Measurements from ENCODE around the gene ABLIM3. TPM values are rescaled to one million over a fixed set of nuclear protein-coding genes. Genes with fewer than 3 reads are reported as not detected.

ABLIM3 gene
- total RNA-seq, 1 donor from 2014 or later, result 3.9 TPM

GRCh38 chr5:149195337-149195887 lies 54.1 kb downstream of the ABLIM3 start:
- Histone ChIP-seq H3K4me1 (ENCODE audit: insufficient read depth, low read length) (no peaks in the 10 kb centered on the region), H3K27me3 (ENCODE audit: insufficient read depth, low read length) (no peaks in the 10 kb centered on the region), H3K9ac (ENCODE audit: low read length) (no peak overlapping the region), H3K4me2 (ENCODE audit: low read length) (no peak overlapping the region), H2AFZ (ENCODE audit: low read depth, low read length) (no peak overlapping the region), H3K79me2 (ENCODE audit: insufficient read depth, low read length) (no peaks in the 10 kb centered on the region), H3K4me3 (ENCODE audit: insufficient read depth, low read depth, low read length) (no peak overlapping the region), H3K9me3 (ENCODE audit: insufficient read depth, low read depth, low read length) (no peaks in the 10 kb centered on the region), H3K27ac (ENCODE audit: low read depth, low read length) (no peak overlapping the region), H3K36me3 (ENCODE audit: insufficient read depth, low read length) (no peaks in the 10 kb centered on the region), H4K20me1 (ENCODE audit: insufficient read depth, low read length) (no peaks in the 10 kb centered on the region)
- H3K9me3 Mint-ChIP-seq (ENCODE audit: unreplicated experiment), result no peaks in the 10 kb centered on the region
- DNase-seq (ENCODE audit: low read depth) (no peak), FAIRE-seq (no peak)
- H3K27me3 Mint-ChIP-seq (ENCODE audit: low read depth, unreplicated experiment), result peaks cover 11% of the 10 kb centered on the region
- peaks cover 2% of the 10 kb centered on the region for H3K36me3 Mint-ChIP-seq (ENCODE audit: low read depth, unreplicated experiment)
- H3K4me3 Mint-ChIP-seq (ENCODE audit: unreplicated experiment), result no peak overlapping the region
- H3K27ac Mint-ChIP-seq (ENCODE audit: unreplicated experiment), result no peak overlapping the region
- no peak for TF ChIP-seq CTCF (IDR thresholded peaks at IDR 0.05; ENCODE audit: insufficient read depth, low read depth, low read length)
- TF ChIP-seq EZH2 (IDR thresholded peaks at IDR 0.05; ENCODE audit: insufficient read depth, low read length), result no peak
- H3K4me1 Mint-ChIP-seq (ENCODE audit: low read depth, unreplicated experiment), result peaks cover 4% of the 10 kb centered on the region

GRCh38 chr5:149195962-149196361 lies 54.7 kb downstream of the ABLIM3 start:
- Histone ChIP-seq H2AFZ (ENCODE audit: low read depth, low read length) (no peak overlapping the region), H3K79me2 (ENCODE audit: insufficient read depth, low read length) (no peaks in the 10 kb centered on the region), H4K20me1 (ENCODE audit: insufficient read depth, low read length) (no peaks in the 10 kb centered on the region), H3K9ac (ENCODE audit: low read length) (no peak overlapping the region), H3K27me3 (ENCODE audit: insufficient read depth, low read length) (no peaks in the 10 kb centered on the region), H3K4me2 (ENCODE audit: low read length) (no peak overlapping the region), H3K4me3 (ENCODE audit: insufficient read depth, low read depth, low read length) (no peak overlapping the region), H3K27ac (ENCODE audit: low read depth, low read length) (no peak overlapping the region), H3K36me3 (ENCODE audit: insufficient read depth, low read length) (no peaks in the 10 kb centered on the region), H3K9me3 (ENCODE audit: insufficient read depth, low read depth, low read length) (no peaks in the 10 kb centered on the region), H3K4me1 (ENCODE audit: insufficient read depth, low read length) (no peaks in the 10 kb centered on the region)
- H3K9me3 Mint-ChIP-seq (ENCODE audit: unreplicated experiment), result no peaks in the 10 kb centered on the region
- TF ChIP-seq CTCF (IDR thresholded peaks at IDR 0.05; ENCODE audit: insufficient read depth, low read depth, low read length) (no peak), EZH2 (IDR thresholded peaks at IDR 0.05; ENCODE audit: insufficient read depth, low read length) (no peak)
- FAIRE-seq, result no peak
- peaks cover 2% of the 10 kb centered on the region for H3K36me3 Mint-ChIP-seq (ENCODE audit: low read depth, unreplicated experiment)
- DNase-seq (ENCODE audit: low read depth), result no peak
- peaks cover 4% of the 10 kb centered on the region for H3K4me1 Mint-ChIP-seq (ENCODE audit: low read depth, unreplicated experiment)
- H3K27me3 Mint-ChIP-seq (ENCODE audit: low read depth, unreplicated experiment), result peaks cover 11% of the 10 kb centered on the region
- no peak overlapping the region for H3K4me3 Mint-ChIP-seq (ENCODE audit: unreplicated experiment)
- H3K27ac Mint-ChIP-seq (ENCODE audit: unreplicated experiment), result no peak overlapping the region

GRCh38 chr5:149198148-149198547 lies 56.9 kb downstream of the ABLIM3 start:
- H3K27me3 Mint-ChIP-seq (ENCODE audit: low read depth, unreplicated experiment), result peaks cover 11% of the 10 kb centered on the region
- DNase-seq (ENCODE audit: low read depth), result no peak
- Histone ChIP-seq H3K4me3 (ENCODE audit: insufficient read depth, low read depth, low read length) (no peak overlapping the region), H3K4me2 (ENCODE audit: low read length) (no peak overlapping the region), H3K27ac (ENCODE audit: low read depth, low read length) (no peak overlapping the region), H3K9me3 (ENCODE audit: insufficient read depth, low read depth, low read length) (no peaks in the 10 kb centered on the region), H2AFZ (ENCODE audit: low read depth, low read length) (no peak overlapping the region), H3K36me3 (ENCODE audit: insufficient read depth, low read length) (peaks cover 8% of the 10 kb centered on the region), H3K4me1 (ENCODE audit: insufficient read depth, low read length) (no peaks in the 10 kb centered on the region), H4K20me1 (ENCODE audit: insufficient read depth, low read length) (no peaks in the 10 kb centered on the region), H3K9ac (ENCODE audit: low read length) (no peak overlapping the region), H3K27me3 (ENCODE audit: insufficient read depth, low read length) (no peaks in the 10 kb centered on the region), H3K79me2 (ENCODE audit: insufficient read depth, low read length) (no peaks in the 10 kb centered on the region)
- no peak for TF ChIP-seq CTCF (IDR thresholded peaks at IDR 0.05; ENCODE audit: insufficient read depth, low read depth, low read length)
- TF ChIP-seq EZH2 (IDR thresholded peaks at IDR 0.05; ENCODE audit: insufficient read depth, low read length), result no peak
- H3K36me3 Mint-ChIP-seq (ENCODE audit: low read depth, unreplicated experiment), result peaks cover 2% of the 10 kb centered on the region
- H3K9me3 Mint-ChIP-seq (ENCODE audit: unreplicated experiment), result no peaks in the 10 kb centered on the region
- H3K4me1 Mint-ChIP-seq (ENCODE audit: low read depth, unreplicated experiment), result no peaks in the 10 kb centered on the region
- FAIRE-seq, result no peak
- H3K4me3 Mint-ChIP-seq (ENCODE audit: unreplicated experiment), result no peak overlapping the region
- no peak overlapping the region for H3K27ac Mint-ChIP-seq (ENCODE audit: unreplicated experiment)
